Raji (cell line): ENCODE data around the gene ZMYND11.

Source experiments
- POLR2A ChIP-seq: IDR thresholded peaks from 2 replicates; pipeline ENCODE4 v1.6.1; 2011; ENCODE audit warnings: low read depth, low read length, control low read depth; ENCODE audit not compliant: insufficient read depth

The ZMYND11 gene

DNA sequence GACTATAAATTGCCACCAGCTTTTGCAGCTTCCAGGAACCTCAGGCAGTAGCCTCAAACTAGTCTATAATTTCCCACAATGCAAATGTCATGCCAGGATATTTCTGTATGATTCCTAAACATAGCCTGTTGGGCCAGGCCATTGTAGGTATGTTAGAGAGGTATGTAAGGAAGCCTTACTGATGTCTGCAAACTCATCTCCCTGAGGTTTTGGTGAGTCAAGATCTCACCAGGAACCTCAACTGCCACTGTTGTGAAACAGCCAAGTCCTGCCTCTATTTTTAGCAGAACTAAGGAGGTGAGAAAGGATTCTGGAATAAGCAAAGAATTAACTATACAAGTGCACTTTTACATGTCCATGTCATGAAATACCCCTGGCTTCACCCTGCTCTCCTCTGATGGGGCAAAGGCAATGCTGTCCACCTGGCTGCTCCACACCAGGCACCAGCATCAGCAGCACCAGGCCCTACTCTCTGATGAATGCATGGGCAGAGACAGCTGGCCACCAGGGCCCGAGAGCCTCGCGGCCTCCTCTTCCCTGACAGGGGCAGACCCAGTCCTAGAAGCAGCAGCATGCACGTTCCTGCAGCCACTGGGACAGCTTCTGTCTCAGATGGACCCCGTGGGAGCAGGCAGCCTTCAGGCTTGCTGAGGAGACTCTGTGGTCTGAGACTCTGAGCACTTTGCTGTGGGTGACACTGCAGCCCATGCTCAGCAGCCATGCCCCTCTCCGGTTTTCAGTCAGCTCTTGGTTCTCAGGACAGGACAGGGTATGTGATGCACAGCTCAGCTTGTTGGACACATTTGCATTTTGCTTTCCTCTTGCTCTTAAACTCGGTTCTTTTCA is 147.3 kb downstream of the ZMYND11 start:
- TF ChIP-seq POLR2A, result no peak

DNA sequence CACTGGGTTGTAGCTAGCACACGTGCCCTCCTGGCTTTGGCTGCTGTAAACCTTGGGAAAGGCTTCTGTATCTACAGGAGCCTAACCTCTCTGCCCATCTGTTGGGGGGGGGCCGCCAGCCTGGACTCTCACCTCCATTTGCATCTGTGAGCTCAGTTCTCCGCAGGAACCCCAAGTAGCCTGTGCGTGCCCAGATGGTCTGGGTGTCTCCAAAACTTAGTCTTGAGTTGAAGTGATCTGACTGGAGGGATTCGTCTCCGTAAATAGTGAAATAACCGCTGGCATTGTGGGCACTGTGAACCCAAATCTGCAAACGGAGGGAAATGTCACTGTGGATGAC is 147.9 kb downstream of the ZMYND11 start:
- TF ChIP-seq POLR2A, result no peak

GRCh38 chr10:283916-284356 is 148.7 kb downstream of the ZMYND11 start:
- no peak for TF ChIP-seq POLR2A

- no peak for TF ChIP-seq POLR2A
These were observed 150.0 kb downstream of the ZMYND11 start for GRCh38 chr10:285216-285615.

GRCh38 chr10:287026-287709 is 151.9 kb downstream of the ZMYND11 start:
- no peak for TF ChIP-seq POLR2A

DNA sequence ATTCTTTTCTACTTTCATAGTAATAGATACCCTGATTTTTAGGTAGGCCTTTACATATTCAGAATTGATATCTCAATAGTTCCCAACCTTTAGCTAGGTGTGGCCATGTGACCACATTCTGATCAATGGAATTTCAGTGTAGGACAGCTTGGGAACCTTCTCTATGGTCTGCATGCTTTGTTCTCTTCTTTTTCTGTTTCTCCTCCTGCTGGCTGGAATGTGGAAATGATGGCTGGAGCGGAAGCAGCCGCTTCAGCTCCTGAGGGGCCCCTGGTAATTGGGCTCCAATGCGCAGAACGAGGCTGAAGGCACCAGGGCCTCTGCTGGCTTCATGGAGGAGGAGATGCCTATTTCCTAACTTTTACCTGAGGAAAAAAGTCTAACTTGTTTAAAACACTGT is 152.6 kb downstream of the ZMYND11 start:
- no peak for TF ChIP-seq POLR2A

DNA sequence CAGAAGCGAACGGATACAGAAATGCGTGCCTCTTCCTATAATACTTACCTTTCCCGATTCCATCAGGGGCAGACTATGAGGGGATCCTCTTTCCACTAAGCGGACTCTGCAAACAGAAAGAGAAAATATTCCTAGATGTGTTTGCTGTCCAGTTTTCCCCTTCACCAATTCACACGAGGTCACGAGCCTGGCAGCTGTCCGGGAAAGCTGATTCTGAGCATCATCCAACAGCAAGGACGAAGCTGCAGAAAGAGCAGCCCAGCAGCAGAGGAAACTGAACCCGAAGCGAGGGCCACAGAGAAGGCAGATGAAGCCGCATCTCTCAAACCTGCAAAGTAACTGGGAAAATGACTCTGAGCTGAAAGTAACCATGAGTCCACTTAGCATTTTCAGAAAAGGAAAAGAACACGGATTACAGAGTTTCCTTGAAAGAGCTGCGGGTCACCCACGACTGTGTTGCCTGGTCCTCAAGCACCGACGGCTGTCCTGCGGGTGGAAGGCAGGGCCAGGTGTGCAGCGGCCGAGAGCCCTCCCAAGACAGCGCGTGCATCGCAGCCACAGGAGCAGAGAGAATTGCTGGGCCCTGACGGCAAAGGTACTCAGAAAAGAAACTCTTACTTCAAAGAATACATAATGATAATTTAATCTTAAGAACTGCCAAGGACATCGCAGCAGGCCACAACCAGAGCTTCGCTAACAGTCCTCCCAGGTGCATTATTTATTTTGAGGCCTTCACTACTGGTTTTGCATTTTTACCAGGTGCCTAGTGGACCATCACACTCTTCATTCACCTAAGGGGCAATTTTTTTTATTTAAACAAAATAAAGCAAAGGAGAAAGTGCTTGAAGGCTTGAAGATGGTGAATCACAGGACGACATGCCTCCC is 153.3 kb downstream of the ZMYND11 start:
- no peak for TF ChIP-seq POLR2A

- no peak for TF ChIP-seq POLR2A
These were observed 154.3 kb downstream of the ZMYND11 start for GRCh38 chr10:289581-289980.

- TF ChIP-seq POLR2A, result no peak
These were observed 154.9 kb downstream of the ZMYND11 start for GRCh38 chr10:290026-290725.

DNA sequence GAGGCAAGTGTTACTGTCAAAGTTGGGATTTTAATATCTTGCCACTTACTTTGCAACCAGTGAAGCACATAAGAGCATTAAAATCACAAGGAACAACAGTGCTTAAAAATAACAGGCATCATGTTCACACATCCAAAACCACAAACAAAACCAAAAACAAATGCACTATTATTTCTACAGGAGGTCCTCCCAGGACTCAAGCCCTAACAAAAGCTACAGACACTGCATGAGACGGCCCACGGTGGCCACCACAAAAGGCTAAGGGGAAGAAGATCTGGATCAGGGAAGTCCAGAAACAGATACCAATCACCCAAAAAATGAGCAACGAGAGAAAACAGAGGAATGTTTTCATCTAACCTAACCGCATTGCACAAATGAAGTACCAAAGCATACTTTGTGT is 158.4 kb downstream of the ZMYND11 start:
- TF ChIP-seq POLR2A, result no peak

GRCh38 chr10:297567-297966 is 162.3 kb downstream of the ZMYND11 start:
- no peak for TF ChIP-seq POLR2A

DNA sequence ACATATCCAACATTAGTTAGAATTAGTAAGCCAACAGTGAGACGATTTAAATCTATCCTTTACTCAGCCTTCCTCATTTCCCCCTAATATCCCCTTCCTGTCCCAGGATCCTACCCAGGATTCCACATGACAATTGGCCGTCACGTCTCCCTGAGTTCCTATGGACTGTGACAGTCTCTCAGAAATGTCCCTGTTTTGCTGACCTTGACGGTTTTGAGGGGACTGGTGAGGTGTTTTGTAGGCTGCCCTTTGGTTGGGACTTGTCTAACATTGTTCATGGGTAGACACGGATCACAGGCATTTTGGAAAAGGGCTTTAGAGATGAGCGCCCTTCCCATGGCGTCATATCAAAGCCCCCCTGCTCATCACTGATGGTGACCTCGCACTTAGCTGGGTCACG is 162.8 kb downstream of the ZMYND11 start:
- TF ChIP-seq POLR2A, result no peak

- TF ChIP-seq POLR2A, result no peak
These were observed 164.3 kb downstream of the ZMYND11 start for GRCh38 chr10:299512-299911.

- TF ChIP-seq POLR2A, result no peak
These were observed 164.7 kb downstream of the ZMYND11 start for GRCh38 chr10:299969-300368.

DNA sequence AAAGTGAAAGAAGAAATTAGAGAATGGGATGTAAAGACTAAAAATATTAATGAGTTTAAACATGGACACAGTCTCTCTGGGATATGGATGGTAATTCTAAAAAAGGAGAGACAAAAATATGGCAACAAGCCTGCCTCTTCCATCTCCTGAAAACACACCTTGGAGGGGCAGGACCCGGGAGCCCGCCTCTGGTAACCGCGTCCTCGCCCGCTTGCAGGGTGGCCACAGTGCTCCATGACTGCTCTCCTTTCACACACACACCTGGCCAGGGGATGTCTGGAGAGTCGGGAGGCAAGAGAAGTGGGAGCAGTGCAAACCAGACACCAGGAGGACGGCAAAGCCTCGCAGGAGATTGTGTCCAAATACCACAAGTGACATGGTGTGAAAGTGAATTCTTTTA is 166.3 kb downstream of the ZMYND11 start:
- TF ChIP-seq POLR2A, result no peak
